C4-2B (cell line): ENCODE measurements around the gene CHCHD6.

Source experiments
- H3K27ac ChIP-seq: fragments of 450-650 bp; 2 replicates; pipeline ENCODE4 v1.5.1; 2017
- CTCF ChIP-seq: fragments of 450-650 bp; conservative IDR thresholded peaks from 2 replicates; pipeline ENCODE4 v1.5.1; 2017; ENCODE audit warnings: mild to moderate bottlenecking
- ZFX ChIP-seq: fragments of 450-650 bp; IDR thresholded peaks from 2 replicates; pipeline ENCODE4 v1.6.1; 2017

CHCHD6 gene

GRCh38 chr3:126956361-126956760 is 252.3 kb downstream of the CHCHD6 start:
- H3K27ac ChIP-seq, result no peak overlapping the region
- TF ChIP-seq ZFX (no peak), CTCF (no peak)

- TF ChIP-seq ZFX, result no peak
- no peak for TF ChIP-seq CTCF
- no peak overlapping the region for H3K27ac ChIP-seq
These were observed 253.0 kb downstream of the CHCHD6 start for GRCh38 chr3:126956866-126957650.

GRCh38 chr3:126957776-126958637 is 254.0 kb downstream of the CHCHD6 start:
- H3K27ac ChIP-seq, result no peak overlapping the region
- TF ChIP-seq CTCF (no peak), ZFX (no peak)

GRCh38 chr3:126958638-126959085 is 254.6 kb downstream of the CHCHD6 start:
- TF ChIP-seq ZFX (no peak), CTCF (no peak)
- H3K27ac ChIP-seq, result no peak overlapping the region

GRCh38 chr3:126959136-126959920 is 255.3 kb downstream of the CHCHD6 start:
- no peak for TF ChIP-seq ZFX
- TF ChIP-seq CTCF, result no peak
- no peak overlapping the region for H3K27ac ChIP-seq

GRCh38 chr3:126959921-126960603 is 256.0 kb downstream of the CHCHD6 start:
- no peak overlapping the region for H3K27ac ChIP-seq
- TF ChIP-seq CTCF (no peak), ZFX (no peak)
